ENCODE measurements around the gene TPSB2. TPM values are rescaled to one million over a fixed set of nuclear protein-coding genes. Genes with fewer than 3 reads are reported as not detected.
"Not testable (repeated sequence)": the region's sequence is repeated elsewhere in the genome, so short reads cannot be mapped to it uniquely, and the experiment has no call there.

Gene TPSB2
- total RNA-seq, 1 experiment from 2014 or later: not detected

DNA sequence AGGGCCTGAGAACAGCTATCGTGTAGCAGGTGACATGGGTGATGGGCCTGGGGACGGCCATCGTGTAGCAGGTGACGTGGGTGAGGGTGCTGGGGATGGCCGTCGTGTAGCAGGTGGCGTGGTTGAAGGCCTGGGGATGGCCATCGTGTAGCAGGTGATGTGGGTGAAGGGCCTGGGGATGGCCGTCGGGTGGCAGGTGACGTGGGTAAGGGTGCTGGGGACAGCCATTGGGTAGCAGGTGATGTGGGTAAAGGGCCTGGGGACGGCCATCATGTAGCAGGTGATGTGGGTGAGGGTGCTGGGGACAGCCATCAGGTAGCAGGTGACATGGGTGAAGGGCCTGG, 41.4 kb upstream of the TPSB2 start:
- Histone ChIP-seq H3K36me3 (ENCODE audit: control insufficient read depth in 1 of 2, insufficient read depth in 2 of 2, low read length in 2 of 2) (no peaks in the 10 kb centered on the region), H3K9me2 (ENCODE audit: insufficient read depth) (no peaks in the 10 kb centered on the region), H3K27me3 (ENCODE audit: insufficient read depth, low read length) (no peaks in the 10 kb centered on the region), H3K79me2 (ENCODE audit: insufficient read depth, low read length) (no peaks in the 10 kb centered on the region), H2AFZ (ENCODE audit: low read depth, low read length, poor library complexity, severe bottlenecking) (no peak overlapping the region), H3K27ac (ENCODE audit: low read depth, low read length) (no peak overlapping the region), H3K4me3 (replicated peaks in 1 of 2; ENCODE audit: low read depth in 1 of 2, low read length in 2 of 2) (no peak overlapping the region), H3K9ac (ENCODE audit: low read length) (no peak overlapping the region), H4K20me1 (ENCODE audit: insufficient read depth) (no peaks in the 10 kb centered on the region), H3K9me3 (ENCODE audit: control insufficient read depth in 1 of 2, insufficient read depth in 1 of 2, low read depth in 1 of 2, low read length in 2 of 2) (no peaks in the 10 kb centered on the region), H3K4me1 (ENCODE audit: control insufficient read depth in 1 of 2, insufficient read depth in 2 of 2, low read length in 2 of 2) (peaks cover 4 to 5% of the 10 kb centered on the region in 2 experiments; a peak in 3 of 4 replicates), H3K4me2 (ENCODE audit: low read length) (no peak overlapping the region)
- intact Hi-C loops (cut with micrococcal nuclease): no loop called here
- RAD21 ChIA-PET (ENCODE audit: low non-redundant PET in 1 of 2, low total read pairs in 2 of 2, uncharacterized antibody in 2 of 2, unreplicated experiment in 2 of 2): interaction anchor here in 1 of 2 experiments (0.7 kb wide), 1 partner anchor 16 kb away, joined by 3 read pairs; no protein-coding TSS in a partner anchor
- POLR2A ChIA-PET: no interaction called here
- BruUV-seq (replicated peaks): no TSS peak
- no peak for DNase-seq (ENCODE audit: low read depth, low spot score)
- 0 out of 2 replicates have a peak, but pooled peaks have one; percentile 11 for ATAC-seq
- CTCF ChIA-PET: no interaction called here
- TF ChIP-seq ZNF274 (IDR thresholded peaks at IDR 0.05; ENCODE audit: low read depth, low read length): no peak
- no peak for TF ChIP-seq RAD21 (IDR thresholded peaks at IDR 0.05; ENCODE audit: low read depth)
- TF ChIP-seq SIN3A (IDR thresholded peaks at IDR 0.05; ENCODE audit: low read depth): no peak
- no peak for TF ChIP-seq EZH2 (IDR thresholded peaks at IDR 0.05)
- TF ChIP-seq ZFX (IDR thresholded peaks at IDR 0.05): no peak
- TF ChIP-seq, protein P1, sequence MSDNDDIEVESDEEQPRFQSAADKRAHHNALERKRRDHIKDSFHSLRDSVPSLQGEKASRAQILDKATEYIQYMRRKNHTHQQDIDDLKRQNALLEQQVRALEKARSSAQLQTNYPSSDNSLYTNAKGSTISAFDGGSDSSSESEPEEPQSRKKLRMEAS (IDR thresholded peaks at IDR 0.05): no peak
- no peak for TF ChIP-seq JUND (IDR thresholded peaks at IDR 0.05)
- no peak for TF ChIP-seq FOSL1 (IDR thresholded peaks at IDR 0.05; ENCODE audit: low read depth)
- TF ChIP-seq, protein P2, sequence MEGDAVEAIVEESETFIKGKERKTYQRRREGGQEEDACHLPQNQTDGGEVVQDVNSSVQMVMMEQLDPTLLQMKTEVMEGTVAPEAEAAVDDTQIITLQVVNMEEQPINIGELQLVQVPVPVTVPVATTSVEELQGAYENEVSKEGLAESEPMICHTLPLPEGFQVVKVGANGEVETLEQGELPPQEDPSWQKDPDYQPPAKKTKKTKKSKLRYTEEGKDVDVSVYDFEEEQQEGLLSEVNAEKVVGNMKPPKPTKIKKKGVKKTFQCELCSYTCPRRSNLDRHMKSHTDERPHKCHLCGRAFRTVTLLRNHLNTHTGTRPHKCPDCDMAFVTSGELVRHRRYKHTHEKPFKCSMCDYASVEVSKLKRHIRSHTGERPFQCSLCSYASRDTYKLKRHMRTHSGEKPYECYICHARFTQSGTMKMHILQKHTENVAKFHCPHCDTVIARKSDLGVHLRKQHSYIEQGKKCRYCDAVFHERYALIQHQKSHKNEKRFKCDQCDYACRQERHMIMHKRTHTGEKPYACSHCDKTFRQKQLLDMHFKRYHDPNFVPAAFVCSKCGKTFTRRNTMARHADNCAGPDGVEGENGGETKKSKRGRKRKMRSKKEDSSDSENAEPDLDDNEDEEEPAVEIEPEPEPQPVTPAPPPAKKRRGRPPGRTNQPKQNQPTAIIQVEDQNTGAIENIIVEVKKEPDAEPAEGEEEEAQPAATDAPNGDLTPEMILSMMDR (IDR thresholded peaks at IDR 0.05 in 2 of 3, conservative IDR thresholded peaks at IDR 0.05 in 1 of 3; ENCODE audit: borderline replicate concordance in 1 of 3, insufficient read depth in 1 of 3, low read depth in 2 of 3, low read length in 2 of 3): no peak
- TF ChIP-seq EGR1 (IDR thresholded peaks at IDR 0.05; ENCODE audit: low read depth): no peak
- TF ChIP-seq CBX3 (IDR thresholded peaks at IDR 0.05; ENCODE audit: low read depth): no peak
- TF ChIP-seq POLR2AphosphoS5 (IDR thresholded peaks at IDR 0.05; ENCODE audit: low read depth, low read length): no peak
- TF ChIP-seq, protein P3, sequence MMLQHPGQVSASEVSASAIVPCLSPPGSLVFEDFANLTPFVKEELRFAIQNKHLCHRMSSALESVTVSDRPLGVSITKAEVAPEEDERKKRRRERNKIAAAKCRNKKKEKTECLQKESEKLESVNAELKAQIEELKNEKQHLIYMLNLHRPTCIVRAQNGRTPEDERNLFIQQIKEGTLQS (IDR thresholded peaks at IDR 0.05): no peak
- TF ChIP-seq YY1 (IDR thresholded peaks at IDR 0.05; ENCODE audit: extremely low read depth, insufficient replicate concordance, low read depth, low read length): no peak
- TF ChIP-seq SP1 (IDR thresholded peaks at IDR 0.05; ENCODE audit: low read depth): no peak
- no peak for TF ChIP-seq SRF (IDR thresholded peaks at IDR 0.05; ENCODE audit: low read depth)

DNA sequence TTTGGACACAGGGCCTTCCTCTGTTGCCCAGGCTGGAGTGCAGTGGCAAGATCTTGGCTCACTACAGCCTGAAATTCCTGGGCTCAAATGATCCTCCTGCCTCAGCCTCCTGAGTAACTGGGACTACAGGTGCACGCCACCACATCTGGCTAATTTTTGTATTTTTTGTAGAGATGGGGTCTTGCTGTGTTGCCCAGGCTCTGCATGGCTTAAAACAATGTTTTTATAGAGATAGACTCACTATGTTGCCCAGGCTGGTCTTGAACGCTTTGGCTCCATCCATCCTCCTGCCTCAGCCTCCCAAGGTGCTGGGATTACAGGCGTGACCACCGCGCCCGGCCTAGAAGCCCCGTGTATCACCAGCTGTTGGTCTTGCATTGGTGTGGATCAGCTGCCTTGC, 39.4 kb upstream of the TPSB2 start:
- H3K9ac ChIP-seq (ENCODE audit: low read length); BruUV-seq (replicated peaks); ATAC-seq; RAD21 ChIA-PET (ENCODE audit: low non-redundant PET in 1 of 2, low total read pairs in 2 of 2, uncharacterized antibody in 2 of 2, unreplicated experiment in 2 of 2); H3K4me3 ChIP-seq (replicated peaks in 1 of 2; ENCODE audit: low read depth in 1 of 2, low read length in 2 of 2); H3K27ac ChIP-seq (ENCODE audit: low read depth, low read length); H3K9me2 ChIP-seq (ENCODE audit: insufficient read depth); H3K79me2 ChIP-seq (ENCODE audit: insufficient read depth, low read length); intact Hi-C loops (cut with micrococcal nuclease); H3K9me3 ChIP-seq (ENCODE audit: control insufficient read depth in 1 of 2, insufficient read depth in 1 of 2, low read depth in 1 of 2, low read length in 2 of 2); H2AFZ ChIP-seq (ENCODE audit: low read depth, low read length, poor library complexity, severe bottlenecking); H3K4me1 ChIP-seq (ENCODE audit: control insufficient read depth in 1 of 2, insufficient read depth in 2 of 2, low read length in 2 of 2); H4K20me1 ChIP-seq (ENCODE audit: insufficient read depth); CTCF ChIA-PET; H3K36me3 ChIP-seq (ENCODE audit: control insufficient read depth in 1 of 2, insufficient read depth in 2 of 2, low read length in 2 of 2); H3K27me3 ChIP-seq (ENCODE audit: insufficient read depth, low read length); POLR2A ChIA-PET; DNase-seq (ENCODE audit: low read depth, low spot score): not testable (repeated sequence)
- H3K4me2 ChIP-seq (ENCODE audit: low read length): peak overlapping the region; percentile 37; the same call in 1 of the 2 replicates
